Fibroblast of villous mesenchyme (primary cell): ENCODE data around the gene ACTN4. TPM values are rescaled to one million over a fixed set of nuclear protein-coding genes. Genes with fewer than 3 reads are reported as not detected.

Source experiments
- DNase-seq: peaks from one replicate; pipeline ENCODE4 v3.0.0-alpha.2; 2010; ENCODE audit warnings: low read depth
- H3K4me3 ChIP-seq: 2 replicates; pipeline ENCODE4 v1.5.1; 2011; ENCODE audit warnings: low read depth, mild to moderate bottlenecking, low read length
- total RNA-seq: library from RNA; depleted of rRNA; stranded (reverse); fragments of >200 nt; gene quantifications from 2 replicates; pipeline ENCODE4 v1.2.3, GENCODE V29; 2012
- TF ChIP-seq, protein P1 (sequence below): IDR thresholded peaks from 2 replicates; pipeline ENCODE4 v1.5.1; 2012; ENCODE audit warnings: low read depth, mild to moderate bottlenecking, low read length; ENCODE audit not compliant: insufficient read depth

ACTN4 gene
- total RNA-seq, 1 donor, result 456 TPM

DNA sequence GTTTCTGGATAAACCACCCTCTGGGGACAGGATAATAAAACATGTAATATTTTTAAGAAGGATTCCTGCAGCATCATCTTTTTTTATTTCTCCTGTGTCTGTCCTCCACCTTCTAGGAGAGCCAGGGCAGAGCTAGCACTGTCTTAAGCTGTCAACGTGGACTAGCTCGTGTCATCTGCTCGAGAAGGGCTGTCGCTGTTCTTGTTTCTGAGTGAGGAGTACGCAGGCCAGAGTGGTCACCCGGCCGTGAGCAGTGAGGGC lies 83.0 kb downstream of the ACTN4 start:
- TF ChIP-seq, protein P1, sequence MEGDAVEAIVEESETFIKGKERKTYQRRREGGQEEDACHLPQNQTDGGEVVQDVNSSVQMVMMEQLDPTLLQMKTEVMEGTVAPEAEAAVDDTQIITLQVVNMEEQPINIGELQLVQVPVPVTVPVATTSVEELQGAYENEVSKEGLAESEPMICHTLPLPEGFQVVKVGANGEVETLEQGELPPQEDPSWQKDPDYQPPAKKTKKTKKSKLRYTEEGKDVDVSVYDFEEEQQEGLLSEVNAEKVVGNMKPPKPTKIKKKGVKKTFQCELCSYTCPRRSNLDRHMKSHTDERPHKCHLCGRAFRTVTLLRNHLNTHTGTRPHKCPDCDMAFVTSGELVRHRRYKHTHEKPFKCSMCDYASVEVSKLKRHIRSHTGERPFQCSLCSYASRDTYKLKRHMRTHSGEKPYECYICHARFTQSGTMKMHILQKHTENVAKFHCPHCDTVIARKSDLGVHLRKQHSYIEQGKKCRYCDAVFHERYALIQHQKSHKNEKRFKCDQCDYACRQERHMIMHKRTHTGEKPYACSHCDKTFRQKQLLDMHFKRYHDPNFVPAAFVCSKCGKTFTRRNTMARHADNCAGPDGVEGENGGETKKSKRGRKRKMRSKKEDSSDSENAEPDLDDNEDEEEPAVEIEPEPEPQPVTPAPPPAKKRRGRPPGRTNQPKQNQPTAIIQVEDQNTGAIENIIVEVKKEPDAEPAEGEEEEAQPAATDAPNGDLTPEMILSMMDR, result no peak
- no peak overlapping the region for H3K4me3 ChIP-seq
- no peak for DNase-seq

DNA sequence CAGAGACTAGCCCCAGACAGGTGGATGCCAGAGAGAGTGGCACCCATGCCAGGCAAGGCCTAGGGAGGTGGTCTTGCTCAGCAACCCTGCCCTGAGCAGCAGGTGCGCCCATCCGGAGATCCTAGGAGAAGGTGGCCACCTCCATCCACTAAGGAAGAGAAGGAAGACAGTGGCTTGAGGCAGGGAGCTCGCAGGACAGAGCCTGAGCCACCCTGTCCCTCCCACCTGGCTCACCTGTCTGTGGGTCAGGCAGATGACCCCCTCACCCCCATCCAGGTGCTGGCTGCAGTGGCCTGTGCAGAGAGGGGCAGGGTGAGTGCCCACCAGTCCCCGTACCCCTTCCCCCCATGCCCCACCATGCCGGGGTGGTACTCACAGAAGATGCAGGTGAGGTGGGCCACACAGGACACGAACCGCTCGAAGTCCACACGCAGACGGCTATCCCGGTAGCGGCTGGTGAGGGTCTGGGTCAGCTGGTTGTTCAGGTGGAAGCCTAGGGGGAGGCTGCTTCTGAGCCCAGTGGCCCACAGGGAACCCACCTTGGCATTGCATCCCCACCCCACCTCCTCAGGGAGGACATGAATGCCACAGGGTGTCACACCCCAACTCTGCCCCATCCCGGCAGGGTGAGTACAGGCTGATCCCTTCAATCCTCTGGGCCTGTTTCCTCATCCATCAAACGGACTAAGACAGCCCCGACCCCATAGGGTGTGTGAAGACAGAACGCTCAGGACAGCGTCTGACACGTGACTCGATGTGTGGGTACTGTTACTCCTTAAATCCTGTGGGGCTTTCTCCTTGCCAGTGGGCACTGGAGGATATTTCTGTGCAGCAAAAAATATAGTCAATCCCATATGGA lies 83.5 kb downstream of the ACTN4 start:
- no peak overlapping the region for H3K4me3 ChIP-seq
- TF ChIP-seq, protein P1, result no peak
- DNase-seq, result no peak

DNA sequence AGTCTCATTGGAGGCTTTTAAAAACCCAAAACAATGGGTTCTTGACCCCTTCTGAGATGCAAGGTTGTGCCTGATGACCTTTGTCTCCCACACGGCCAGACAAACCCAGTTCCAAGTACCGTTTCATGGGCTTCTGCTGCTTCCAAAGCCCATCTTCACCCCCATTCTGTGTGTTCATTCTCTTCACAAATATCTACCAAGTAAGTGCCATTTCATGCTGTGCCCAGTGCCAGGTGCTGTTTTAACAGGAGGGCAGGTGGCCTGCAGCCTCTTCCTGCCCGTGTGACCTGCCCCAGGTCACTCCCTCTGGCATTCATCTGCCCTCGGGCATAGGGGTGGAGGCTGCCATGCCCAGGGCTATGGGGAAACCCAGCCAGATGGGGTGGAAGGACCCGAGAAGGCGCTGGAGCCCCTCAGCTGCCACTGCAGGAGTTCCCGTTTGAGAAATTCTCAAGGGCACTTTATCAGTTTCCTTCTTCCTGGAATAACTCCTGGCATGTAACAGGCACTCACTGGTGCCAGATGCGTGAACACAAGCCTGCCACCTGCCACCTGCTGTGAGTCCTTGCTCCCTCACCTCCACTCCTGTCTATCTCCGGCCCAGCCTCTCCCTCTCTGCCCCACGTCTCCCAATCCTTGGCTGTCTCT lies 84.3 kb downstream of the ACTN4 start:
- no peak for DNase-seq
- TF ChIP-seq, protein P1, result no peak

DNA sequence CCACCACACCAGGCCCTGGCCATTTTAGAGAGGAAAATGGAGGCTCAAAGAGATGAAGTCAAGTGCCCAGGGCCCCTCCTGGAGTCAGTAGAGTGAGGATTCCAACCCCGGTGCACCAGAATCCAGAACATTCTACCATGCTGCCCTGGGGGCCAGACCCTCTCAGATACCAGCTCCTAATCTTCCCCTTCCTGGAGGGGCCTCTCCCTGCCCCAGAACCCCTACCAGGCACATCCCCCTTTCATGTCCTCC lies 85.7 kb downstream of the ACTN4 start:
- H3K4me3 ChIP-seq, result no peak overlapping the region
- TF ChIP-seq, protein P1, result no peak
- no peak for DNase-seq

More for the DNA sequence above, 84.3 kb downstream of the ACTN4 start:
- H3K4me3 ChIP-seq, result no peak overlapping the region

DNA sequence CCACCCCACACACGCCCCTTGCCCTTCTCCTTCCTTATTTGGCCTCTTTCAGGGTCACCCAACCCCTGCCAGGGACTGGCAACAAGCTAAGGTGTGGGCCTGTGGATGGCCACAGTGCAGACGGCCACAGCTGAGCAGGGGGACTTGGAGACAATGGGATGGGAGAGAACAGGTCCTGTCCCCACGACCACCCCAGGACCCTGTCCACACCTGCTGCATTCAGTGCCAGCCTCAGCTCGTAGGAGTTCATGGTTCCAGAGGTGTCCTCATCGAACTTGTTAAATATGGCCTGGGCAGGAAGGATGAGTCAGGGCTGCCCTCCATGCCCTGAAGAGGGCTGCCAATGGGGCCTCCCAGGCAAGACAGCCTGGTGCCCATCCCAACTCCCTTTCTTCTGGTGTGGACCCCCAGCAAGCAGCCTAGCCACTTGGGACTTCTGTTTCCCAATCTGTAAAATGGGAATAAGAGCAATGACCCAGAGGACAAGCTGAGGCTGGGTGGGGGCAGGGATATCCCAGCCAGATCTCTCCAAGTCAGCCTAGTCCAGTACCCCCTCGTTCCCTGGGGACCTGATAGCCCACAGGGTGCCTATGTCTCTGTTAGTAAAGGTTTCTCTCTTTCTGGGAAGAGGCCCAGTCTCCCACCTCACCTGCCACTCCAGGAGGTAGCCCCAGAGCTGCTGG lies 86.2 kb downstream of the ACTN4 start:
- H3K4me3 ChIP-seq, result no peak overlapping the region
- TF ChIP-seq, protein P1, result no peak
- no peak for DNase-seq

DNA sequence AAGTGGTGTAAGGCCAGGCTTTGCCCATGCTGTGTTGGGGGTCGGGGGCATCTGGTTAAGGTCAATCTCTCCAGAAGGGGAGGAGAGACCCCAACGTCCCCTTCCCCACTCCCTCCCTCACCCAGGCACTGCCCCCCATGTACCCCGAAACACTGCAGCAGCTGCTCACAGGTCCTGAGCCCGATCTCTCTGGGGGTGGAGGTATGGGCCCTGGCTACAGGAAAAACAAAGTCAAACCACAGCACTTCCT lies 86.7 kb downstream of the ACTN4 start:
- no peak for DNase-seq
- H3K4me3 ChIP-seq, result no peak overlapping the region
- TF ChIP-seq, protein P1, result no peak
